UCSD-AML1 (cell line): Measurements from ENCODE around the gene CACNA1I.
"Not testable (repeated sequence)": the region's sequence is repeated elsewhere in the genome, so short reads cannot be mapped to it uniquely, and the experiment has no call there.

Experiments
- DNase-seq: peaks from one replicate; lab custom pipeline; 2025; ENCODE audit not compliant: unreplicated experiment; lab: John Stamatoyannopoulos, UW

CACNA1I gene

GRCh38 chr22:39570665-39571064 lies at the start of gene CACNA1I:
TSS of gene CACNA1I (plus strand) at chr22:39570753. CDS start at chr22:39570753, 0 bp downstream.
- no peak for DNase-seq

GRCh38 chr22:39521106-39521885 lies 49.3 kb upstream of the CACNA1I start:
- DNase-seq: not testable (repeated sequence)

DNA sequence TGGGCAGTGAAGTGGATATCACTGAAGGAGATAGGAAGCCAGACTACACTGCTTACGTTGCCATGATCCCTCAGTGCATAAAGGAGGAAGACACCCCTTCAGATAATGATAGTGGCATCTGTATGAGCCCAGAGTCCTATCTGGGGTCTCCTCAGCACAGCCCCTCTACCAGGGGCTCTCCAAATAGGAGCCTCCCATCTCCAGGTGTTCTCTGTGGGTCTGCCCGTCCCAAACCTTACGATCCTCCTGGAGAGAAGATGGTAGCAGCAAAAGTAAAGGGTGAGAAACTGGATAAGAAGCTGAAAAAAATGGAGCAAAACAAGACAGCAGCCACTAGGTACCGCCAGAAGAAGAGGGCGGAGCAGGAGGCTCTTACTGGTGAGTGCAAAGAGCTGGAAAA lies 48.5 kb upstream of the CACNA1I start:
- not testable (repeated sequence) for DNase-seq

- DNase-seq: no peak
Observed at GRCh38 chr22:39522567-39523300, 47.8 kb upstream of the CACNA1I start.

DNA sequence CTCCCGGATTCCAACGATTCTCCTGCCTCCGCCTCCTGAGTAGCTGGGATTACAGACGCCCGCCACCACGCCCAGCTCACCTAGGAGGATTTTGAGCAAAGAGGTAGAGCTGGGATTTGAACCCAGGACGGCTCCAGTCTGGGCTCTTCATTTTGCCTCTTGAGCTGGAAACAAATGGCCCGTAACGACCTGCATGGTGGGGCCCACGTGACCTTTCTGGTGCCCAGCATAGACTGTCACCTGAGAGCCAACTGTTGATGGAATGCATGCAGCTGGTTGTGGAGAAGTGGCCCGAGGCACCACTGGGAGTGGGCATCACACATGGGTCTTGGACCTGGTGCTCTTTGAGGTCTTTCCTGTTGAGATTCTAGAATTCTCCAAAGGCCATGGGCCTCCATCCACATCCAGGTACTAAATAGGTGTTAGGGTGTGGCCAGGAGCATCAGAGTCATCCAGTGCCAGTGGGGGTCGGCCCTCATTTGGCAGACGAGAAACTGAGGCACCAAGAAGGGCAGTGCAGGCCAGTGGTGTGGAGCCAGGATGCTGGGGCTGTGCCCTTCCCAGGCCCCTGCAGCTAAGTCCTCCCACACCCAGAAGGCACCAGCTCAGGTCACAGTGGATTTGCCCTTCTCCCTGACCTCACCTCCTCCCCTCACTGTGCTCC lies 46.3 kb upstream of the CACNA1I start:
- DNase-seq: no peak

GRCh38 chr22:39524753-39525657 lies 45.5 kb upstream of the CACNA1I start:
- DNase-seq: no peak

DNA sequence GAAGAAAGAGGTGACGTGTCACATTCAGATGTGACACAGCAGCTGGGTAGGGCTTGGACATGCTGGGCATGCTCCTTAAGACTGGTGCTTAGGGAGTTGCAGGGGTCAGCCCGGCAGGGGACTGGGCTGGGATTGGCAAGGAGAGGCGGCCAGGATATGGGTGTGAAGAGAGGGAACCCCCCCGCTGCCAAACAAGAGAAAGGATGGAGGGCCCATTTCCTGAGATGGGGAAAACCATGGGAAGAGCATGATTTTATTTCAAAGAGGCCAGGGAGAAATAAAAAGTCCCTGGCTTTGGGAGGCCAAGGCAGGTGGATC lies 44.9 kb upstream of the CACNA1I start:
- no peak for DNase-seq

DNA sequence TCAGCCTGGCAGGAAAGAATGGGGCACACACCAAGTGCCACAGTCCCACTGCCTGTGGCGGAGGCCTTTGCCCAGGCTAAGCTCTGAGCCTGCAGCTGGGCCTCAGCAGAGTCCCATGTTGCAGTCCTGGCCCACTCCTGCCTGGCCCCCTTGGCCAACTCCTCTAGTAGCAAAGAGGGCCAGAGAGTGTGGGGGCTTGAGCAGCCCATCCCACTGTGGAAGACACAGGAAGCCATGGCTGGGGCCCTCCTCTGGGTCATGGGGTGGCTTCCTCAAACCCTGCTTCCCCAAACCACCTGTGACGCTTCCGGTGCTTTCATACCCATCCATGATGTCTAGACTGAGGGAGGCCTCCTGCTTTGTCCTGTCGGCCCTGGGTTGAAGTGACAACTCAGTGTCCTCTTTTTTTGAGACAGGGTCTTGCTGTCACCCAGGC lies 43.8 kb upstream of the CACNA1I start:
- DNase-seq: no peak

GRCh38 chr22:39527481-39527961 lies 43.0 kb upstream of the CACNA1I start:
- DNase-seq: no peak

- DNase-seq: no peak
Observed at GRCh38 chr22:39528080-39528661, 42.4 kb upstream of the CACNA1I start.

DNA sequence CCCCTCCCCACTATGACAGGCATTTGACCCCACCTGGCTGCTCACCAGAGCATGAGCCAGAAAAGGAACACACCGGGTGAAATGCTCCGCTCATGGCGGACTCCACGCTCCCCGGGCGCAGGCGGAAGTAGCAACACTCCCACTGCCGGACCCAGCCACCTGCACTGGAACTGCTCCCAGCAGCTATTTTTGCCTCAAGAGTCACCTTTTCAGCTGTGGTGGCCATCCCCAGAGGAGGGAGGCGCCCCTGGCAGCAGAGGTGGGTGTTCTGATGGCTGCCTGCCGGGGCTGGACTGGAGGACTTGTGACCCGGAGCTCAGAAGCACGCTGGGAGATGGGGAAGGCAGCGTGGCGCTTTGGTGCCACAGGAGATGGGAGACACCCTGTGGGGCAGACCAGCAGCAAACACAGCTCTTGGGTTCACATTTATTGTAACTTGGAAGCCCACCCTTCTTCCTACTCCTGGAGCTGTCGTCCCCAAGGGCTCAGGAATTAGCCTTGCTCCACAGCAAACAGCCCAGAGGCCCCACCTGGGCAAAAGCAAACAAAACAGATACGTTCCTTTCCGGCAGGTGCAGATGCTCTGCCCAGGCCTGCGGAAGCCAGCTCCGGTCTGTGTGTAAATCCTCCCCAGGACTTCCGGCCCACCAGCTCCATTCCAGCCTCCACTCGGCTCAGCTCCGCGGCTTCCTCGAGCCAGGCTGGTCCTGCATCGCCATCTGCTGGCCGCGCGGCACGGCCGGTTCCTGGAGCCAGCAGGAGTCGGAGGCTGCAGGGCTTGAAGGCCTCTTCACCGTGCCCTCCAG lies 41.7 kb upstream of the CACNA1I start:
- peak; percentile 90 for DNase-seq

DNA sequence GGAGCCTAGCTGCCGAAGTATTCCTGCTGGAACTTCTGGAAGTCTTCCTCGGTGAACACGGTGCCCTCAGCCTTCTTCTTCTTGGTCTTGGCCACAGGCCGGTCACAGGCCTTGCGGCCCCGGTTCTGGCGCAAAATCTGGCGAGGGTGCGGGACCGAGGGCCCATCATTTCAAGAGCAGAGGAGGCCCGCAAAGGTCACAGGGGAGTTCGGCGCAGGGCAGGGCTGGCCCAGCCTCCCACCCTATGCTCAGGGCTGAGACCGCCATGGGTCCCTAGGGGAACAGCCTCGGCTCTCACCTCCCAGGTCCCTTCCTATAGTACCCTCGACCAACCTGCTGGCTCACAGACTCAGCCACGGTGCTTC lies 41.1 kb upstream of the CACNA1I start:
- no peak for DNase-seq

DNA sequence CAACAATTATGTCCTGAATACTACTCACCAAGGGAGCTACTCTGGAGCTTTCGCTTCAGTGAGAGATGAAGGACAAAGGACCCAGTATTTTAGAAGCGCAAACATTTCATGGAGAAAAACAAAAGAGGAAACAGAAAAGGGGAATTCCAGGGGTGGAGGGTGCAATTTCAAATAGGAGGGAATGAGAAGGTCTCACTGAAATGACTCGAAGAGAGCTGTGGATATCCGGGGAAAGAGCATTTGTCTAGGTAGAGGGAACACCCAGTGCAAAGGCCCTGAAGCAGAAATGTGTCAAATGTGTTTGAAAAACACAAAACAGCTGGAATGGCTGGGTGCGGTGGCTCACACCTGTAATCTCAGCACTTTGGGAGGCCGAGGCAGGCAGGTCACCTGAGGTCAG lies 40.4 kb upstream of the CACNA1I start:
- no peak for DNase-seq

GRCh38 chr22:39530692-39531331 lies 39.7 kb upstream of the CACNA1I start:
- DNase-seq: no peak

DNA sequence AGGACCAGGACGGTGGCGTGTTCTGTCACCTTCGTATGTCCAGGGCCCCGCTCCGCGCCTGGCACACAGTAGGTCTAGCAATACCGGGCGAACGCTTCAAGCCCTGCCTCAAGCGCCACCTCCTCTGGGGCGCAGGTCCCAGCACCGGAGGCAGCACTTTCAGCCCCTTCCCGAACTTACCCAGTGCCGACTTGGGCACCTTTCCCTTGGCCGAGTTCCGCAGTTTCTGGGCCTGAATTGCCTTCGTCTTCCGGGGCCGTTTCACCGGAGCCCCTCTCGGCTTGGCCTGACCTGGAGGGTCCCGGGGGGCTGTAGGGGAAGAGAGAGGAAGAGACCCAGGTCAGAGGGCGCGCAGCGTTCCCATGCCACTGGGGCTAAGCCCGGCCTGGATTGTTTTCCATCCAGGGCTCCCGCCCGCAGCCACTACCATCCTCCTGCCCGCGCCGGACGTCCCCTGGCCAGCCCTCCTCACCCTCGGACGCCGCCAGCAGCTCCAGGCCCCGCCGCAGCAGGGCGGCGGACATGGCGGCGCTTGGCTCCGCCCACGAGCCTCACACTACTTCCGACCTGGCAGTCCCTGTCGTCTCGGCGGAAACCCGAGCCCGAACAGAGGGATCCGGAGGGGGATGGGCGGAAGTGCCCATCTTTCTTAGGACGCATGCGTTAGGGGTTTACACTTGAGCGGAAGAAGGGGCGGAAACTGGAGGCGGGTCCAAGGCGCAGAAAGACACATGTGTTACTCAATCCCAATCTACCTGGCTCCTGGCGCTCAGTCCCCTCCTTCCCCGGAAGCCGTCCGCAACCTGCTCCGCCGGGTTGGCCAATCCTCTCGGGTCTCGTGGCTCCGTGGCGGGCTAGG lies 38.1 kb upstream of the CACNA1I start, which contains the start of gene RPS19BP1:
TSS of gene RPS19BP1 (minus strand) at position 534 of the 859 bp plus-strand sequence. CDS start at position 524, 10 bp downstream.
- peak; percentile 99 for DNase-seq

- no peak for DNase-seq
Observed at GRCh38 chr22:39534092-39534506, 36.5 kb upstream of the CACNA1I start.

DNA sequence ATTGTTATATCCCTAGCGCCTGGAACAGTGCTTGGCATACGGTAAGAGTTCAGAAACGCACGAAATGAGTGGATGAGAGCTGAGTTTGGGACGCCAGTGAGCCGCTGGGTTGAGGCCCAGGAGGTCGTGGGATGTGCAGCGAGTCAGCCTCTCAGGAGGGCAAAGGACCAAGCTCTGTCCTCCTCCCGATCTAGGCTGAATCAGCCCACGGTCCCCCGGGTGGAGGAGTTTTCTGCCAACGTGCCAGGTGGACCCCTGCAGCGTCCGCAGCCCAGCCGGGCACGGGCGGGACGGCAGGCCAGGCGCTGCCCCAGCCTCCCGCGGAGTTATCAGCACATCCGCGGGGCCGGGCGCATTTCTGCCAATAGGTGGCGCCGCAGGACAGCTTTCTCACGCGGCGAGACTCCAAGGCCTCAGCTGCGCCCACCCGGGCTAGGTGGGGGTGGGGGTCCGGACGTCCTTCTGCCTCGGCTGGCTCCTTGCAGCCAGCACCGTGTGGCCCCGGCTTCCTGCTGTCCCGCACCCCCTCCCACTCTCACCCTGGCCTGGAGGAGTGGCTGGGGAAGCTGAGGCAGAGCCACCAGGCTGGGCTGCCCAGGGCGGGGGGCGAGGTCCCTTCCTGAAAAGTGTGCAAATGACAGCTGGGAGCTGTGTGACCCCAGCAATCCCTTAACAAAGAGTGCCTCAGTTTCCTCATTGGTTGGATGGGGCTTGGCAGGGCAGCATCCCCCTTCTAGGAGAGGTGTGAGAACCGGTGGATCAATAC lies 35.8 kb upstream of the CACNA1I start:
- DNase-seq: peak; percentile 79
